IMR-90 (cell line): ENCODE data around the gene HNRNPM.
"Not testable (repeated sequence)": the region's sequence is repeated elsewhere in the genome, so short reads cannot be mapped to it uniquely, and the experiment has no call there.

Source experiments
- BHLHE40 ChIP-seq: fragments of 150-350 bp; IDR thresholded peaks from 2 replicates; pipeline ENCODE4 v1.6.1; 2016; ENCODE audit warnings: mild to moderate bottlenecking, low read depth, low read length
- CEBPB ChIP-seq: IDR thresholded peaks from 2 replicates; pipeline ENCODE4 v1.6.1; 2012; ENCODE audit warnings: low read depth, low read length, improper control_type of control experiment
- CTCF ChIP-seq: conservative IDR thresholded peaks from 2 replicates; pipeline ENCODE4 v1.5.1; 2012; ENCODE audit warnings: mild to moderate bottlenecking, low read depth, low read length, improper control_type of control experiment
- POLR2A ChIP-seq: IDR thresholded peaks from 2 replicates; pipeline ENCODE4 v1.6.1; 2012; ENCODE audit warnings: mild to moderate bottlenecking, low read depth, low read length
- RAD21 ChIP-seq: IDR thresholded peaks from 2 replicates; pipeline ENCODE4 v1.6.1; 2012; ENCODE audit warnings: low read length, improper control_type of control experiment
- RCOR1 ChIP-seq: IDR thresholded peaks from 2 replicates; pipeline ENCODE4 v1.6.1; 2012; ENCODE audit warnings: mild to moderate bottlenecking, low read length, improper control_type of control experiment; ENCODE audit not compliant: insufficient replicate concordance
- SMC3 ChIP-seq: fragments of 150-350 bp; IDR thresholded peaks from 2 replicates; pipeline ENCODE4 v1.6.1; 2016; ENCODE audit warnings: low read depth, mild to moderate bottlenecking, antibody characterized with exemption, low read length, moderate library complexity
- USF2 ChIP-seq: fragments of 150-350 bp; IDR thresholded peaks from 2 replicates; pipeline ENCODE4 v1.6.1; 2017; ENCODE audit warnings: mild to moderate bottlenecking, antibody characterized with exemption, low read length, low read depth

- TF ChIP-seq CEBPB, BHLHE40, SMC3, CTCF, POLR2A, RAD21, RCOR1, USF2: not testable (repeated sequence)
Measured at GRCh38 chr19:8514505-8515009, 69.8 kb downstream of the HNRNPM start.
